ENCODE measurements around the gene CD52. TPM values are rescaled to one million over a fixed set of nuclear protein-coding genes. Genes with fewer than 3 reads are reported as not detected.

Gene CD52
- total and polyA plus RNA-seq, 2 of the 4 experiments (the other 2 are of a cell fraction), result 1.6 TPM; not detected in 1

GRCh38 chr1:26359981-26360806, 42.4 kb downstream of the CD52 start:
- intact Hi-C loops (cut with micrococcal nuclease), result no loop called here
- no peak for TF ChIP-seq USF2 (IDR thresholded peaks at IDR 0.05; ENCODE audit: low read depth, low read length)
- TF ChIP-seq RAD21 (IDR thresholded peaks at IDR 0.05; ENCODE audit: low read length), result no peak
- TF ChIP-seq POLR2A (IDR thresholded peaks at IDR 0.05; ENCODE audit: low read depth, low read length), result no peak
- no peak for TF ChIP-seq MAFK (IDR thresholded peaks at IDR 0.05; ENCODE audit: low read depth, low read length)
- no peak for TF ChIP-seq CEBPB (IDR thresholded peaks at IDR 0.05; ENCODE audit: low read depth, low read length)
- no peak for TF ChIP-seq BHLHE40 (IDR thresholded peaks at IDR 0.05; ENCODE audit: low read depth, low read length)
- TF ChIP-seq MAZ (IDR thresholded peaks at IDR 0.05; ENCODE audit: borderline replicate concordance, low read depth, low read length), result no peak
- TF ChIP-seq ELK1 (IDR thresholded peaks at IDR 0.05; ENCODE audit: borderline replicate concordance, low read depth, low read length), result no peak
- TF ChIP-seq RCOR1 (IDR thresholded peaks at IDR 0.05; ENCODE audit: insufficient replicate concordance, low read length), result no peak
- no peak for TF ChIP-seq MXI1 (IDR thresholded peaks at IDR 0.05; ENCODE audit: borderline replicate concordance, low read depth, low read length)
- no peak for TF ChIP-seq FOS (IDR thresholded peaks at IDR 0.05; ENCODE audit: low read depth, low read length)
- TF ChIP-seq CTCF (conservative IDR thresholded peaks at IDR 0.05; ENCODE audit: low read depth, low read length), result no peak
- no peak for TF ChIP-seq SMC3 (IDR thresholded peaks at IDR 0.05; ENCODE audit: low read depth, low read length)
- TF ChIP-seq RFX5 (IDR thresholded peaks at IDR 0.05; ENCODE audit: low read depth, low read length), result no peak
- no peak for TF ChIP-seq CHD1 (IDR thresholded peaks at IDR 0.05; ENCODE audit: low read depth, low read length)

More at GRCh38 chr1:26359981-26360806, 42.4 kb downstream of the CD52 start:
- no peaks in the 10 kb centered on the region for H4K20me1 ChIP-seq (ENCODE audit: insufficient read depth, low read length)
- in situ Hi-C loops (cut with MboI; ENCODE audit: low sequenced_read_pairs), result no loop called here
- H3K9me3 ChIP-seq (ENCODE audit: control insufficient read depth, insufficient read depth, low read length), result no peaks in the 10 kb centered on the region
- H3K56ac ChIP-seq (ENCODE audit: extremely low read depth, insufficient read depth, low read length), result no peak overlapping the region
- no peak overlapping the region for H3K9ac ChIP-seq (ENCODE audit: low read depth, low read length)
- H2BK120ac ChIP-seq (ENCODE audit: low read depth, low read length), result no peak overlapping the region
- H3K4ac ChIP-seq (ENCODE audit: low read depth, low read length), result no peak overlapping the region
- dilution Hi-C loops (cut with HindIII; ENCODE audit: low sequenced_read_pairs, unreplicated experiment), result no loop called here
- no peak for DNase-seq
- H4K8ac ChIP-seq (ENCODE audit: low read depth in 2 of 2, low read length in 2 of 2), result no peak overlapping the region
- WGBS, 2 experiments (ENCODE audit: extremely low coverage in 2 of 2, insufficient read length in 1 of 2), result 4% methylated on average over 29 of the region's 67 CpGs; no CpG with 5 or more reads in 1 of the 2 experiments
- no peaks in the 10 kb centered on the region for H3K36me3 ChIP-seq (ENCODE audit: control insufficient read depth, insufficient read depth, low read length)
- H4K5ac ChIP-seq (ENCODE audit: low read depth, low read length), result no peak overlapping the region
- H3K14ac ChIP-seq (replicated peaks; ENCODE audit: low read depth, low read length), result no peak overlapping the region
- H3K9me1 ChIP-seq (ENCODE audit: insufficient read depth, low read length), result no peaks in the 10 kb centered on the region
- H3K18ac ChIP-seq (ENCODE audit: low read depth, low read length), result no peak overlapping the region
- ChIA-PET CTCF (no interaction called here), POLR2A (ENCODE audit: unreplicated experiment) (no interaction called here)
- H4K91ac ChIP-seq (ENCODE audit: insufficient read depth, low read depth, low read length), result no peak overlapping the region
- H2BK20ac ChIP-seq (ENCODE audit: low read depth, low read length), result no peak overlapping the region
- no peak overlapping the region for H3K27ac ChIP-seq (ENCODE audit: insufficient read depth, low read length)
- peak overlapping the region; percentile 60; the same call in 1 of the 2 replicates for H3K4me2 ChIP-seq (ENCODE audit: low read depth, low read length)
- H2BK5ac ChIP-seq (ENCODE audit: low read depth, low read length, poor library complexity, severe bottlenecking), result no peak overlapping the region
- no peaks in the 10 kb centered on the region for H3K79me1 ChIP-seq (ENCODE audit: low read depth in 1 of 2, low read length in 2 of 2)
- no peaks in the 10 kb centered on the region; the same call in 1 of the 2 replicates for H3K4me1 ChIP-seq (ENCODE audit: control insufficient read depth, insufficient read depth, low read length)
- H3K4me3 ChIP-seq (ENCODE audit: insufficient read depth, low read depth, low read length), result no peak overlapping the region; the same call in 1 of the 2 replicates
- H2AK5ac ChIP-seq (ENCODE audit: low read depth, low read length), result no peak overlapping the region
- ATAC-seq (ENCODE audit: low read depth), result no peak
- H3K23ac ChIP-seq (ENCODE audit: low read depth, low read length), result no peak overlapping the region
- peak overlapping the region; percentile 28 for H2AK9ac ChIP-seq (replicated peaks; ENCODE audit: low read depth, low read length, poor library complexity)
- H3K27me3 ChIP-seq (ENCODE audit: control insufficient read depth, insufficient read depth, low read length), result peaks cover 82% of the 10 kb centered on the region
- peak overlapping the region; percentile 58 for H2AFZ ChIP-seq (replicated peaks; ENCODE audit: low read length, poor library complexity)
- BruUV-seq (replicated peaks), result no TSS peak
- H2BK15ac ChIP-seq (ENCODE audit: low read depth, low read length), result no peak overlapping the region
